ENCODE data around the gene SMG1.
"Not testable (repeated sequence)": the region's sequence is repeated elsewhere in the genome, so short reads cannot be mapped to it uniquely, and the experiment has no call there.

Gene SMG1

DNA sequence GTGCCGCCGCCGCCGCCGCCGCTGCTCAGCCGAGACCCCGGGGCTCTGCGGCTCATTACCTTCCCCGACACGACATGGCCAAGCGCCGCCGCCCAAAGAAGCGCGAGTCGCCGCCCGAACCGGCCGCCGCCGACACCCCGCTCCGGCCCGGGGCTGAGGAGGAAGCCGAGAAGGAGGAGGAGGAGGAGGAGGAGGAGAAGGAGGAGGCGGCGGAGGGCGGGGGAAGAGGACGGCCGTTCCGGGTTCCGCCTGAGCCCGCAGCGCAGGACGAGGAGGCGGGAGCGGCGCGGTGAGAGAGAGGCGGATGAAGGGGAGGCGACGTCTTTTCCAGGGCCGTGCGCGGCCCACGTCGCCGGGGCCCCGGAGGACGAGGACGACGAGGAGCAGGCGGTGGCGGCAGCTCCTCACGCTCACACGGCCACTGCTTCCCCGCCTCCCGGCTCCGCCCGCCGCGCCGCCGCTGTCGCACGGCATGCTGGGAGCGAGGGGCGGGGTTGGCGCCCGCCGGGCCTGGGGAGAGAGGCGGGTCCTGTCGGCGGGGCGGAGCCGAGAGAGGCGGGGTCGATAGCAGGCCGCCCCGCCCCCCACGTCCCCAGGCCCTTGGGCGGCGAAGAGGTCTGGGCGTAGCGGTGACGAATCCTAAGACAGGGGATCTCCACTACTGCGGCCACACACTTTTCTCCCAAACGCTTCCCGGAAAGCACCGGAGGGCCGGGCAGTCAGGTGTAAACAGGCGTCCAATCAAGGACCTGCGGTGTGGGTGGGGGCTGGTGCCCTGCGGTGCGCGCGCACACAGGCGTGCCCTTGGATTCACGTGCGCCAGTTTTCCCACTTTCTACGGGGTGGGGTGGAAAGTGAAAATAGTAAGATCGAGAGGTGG, at the start of gene SMG1:
TSS of gene SMG1 (minus strand) at position 423 of the 880 bp plus-strand sequence. CDS start at position 56, 367 bp downstream.
- Histone ChIP-seq H3K9ac (ENCODE audit: low read length) (peak within 1 kb of the TSS; percentile 71), H2AFZ (ENCODE audit: low read depth, low read length, severe bottlenecking) (peak within 1 kb of the TSS; percentile 75), H3K79me2 (ENCODE audit: insufficient read depth, low read length) (peaks cover 40% of the 10 kb centered on the region), H3K4me3 (ENCODE audit: insufficient read depth, low read length, poor library complexity, severe bottlenecking) (peak within 1 kb of the TSS; percentile 78), H3K27ac (ENCODE audit: low read depth, low read length) (peak within 1 kb of the TSS; percentile 72), H3K4me2 (ENCODE audit: low read depth, low read length, poor library complexity, severe bottlenecking) (peak within 1 kb of the TSS; percentile 89)
- not testable (repeated sequence) for H3K36me3 ChIP-seq (ENCODE audit: low read length); H3K27me3 ChIP-seq (ENCODE audit: low read length); H3K9me2 ChIP-seq (replicated peaks; ENCODE audit: insufficient read depth, low read length); H3K9me3 ChIP-seq (ENCODE audit: insufficient read depth, low read length); H3F3A ChIP-seq (ENCODE audit: insufficient read depth); H4K20me1 ChIP-seq (ENCODE audit: low read depth, low read length)

DNA sequence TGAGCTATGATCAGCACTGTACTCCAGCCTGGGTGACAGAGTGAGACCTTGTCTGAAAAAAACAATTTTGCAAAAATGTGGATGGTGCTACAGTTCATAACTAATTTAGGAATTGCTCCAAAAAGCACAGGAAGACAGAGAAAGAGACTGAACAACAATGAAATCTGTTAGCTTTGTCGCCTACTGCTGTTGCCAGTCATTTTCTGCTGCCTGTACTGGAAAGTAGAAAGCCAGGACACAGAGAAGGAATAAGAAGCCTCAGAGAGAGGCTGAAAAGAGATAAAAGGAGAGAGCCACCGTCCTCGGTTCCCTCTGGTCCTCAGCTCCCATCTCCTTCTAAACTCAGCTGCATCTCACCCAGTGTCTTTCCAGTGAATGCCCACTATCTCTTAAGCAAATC, 48.9 kb upstream of the SMG1 start:
- H3K9ac ChIP-seq (ENCODE audit: low read length), result no peak overlapping the region
- H3K27me3 ChIP-seq (ENCODE audit: low read length), result no peaks in the 10 kb centered on the region
- no peaks in the 10 kb centered on the region for H3K79me2 ChIP-seq (ENCODE audit: insufficient read depth, low read length)
- H3K36me3 ChIP-seq (ENCODE audit: low read length), result no peaks in the 10 kb centered on the region
- no peak overlapping the region for H3K4me3 ChIP-seq (ENCODE audit: insufficient read depth, low read length, poor library complexity, severe bottlenecking)
- TF ChIP-seq EZH2phosphoT487 (conservative IDR thresholded peaks at IDR 0.05; ENCODE audit: low read length), result no peak
- TF ChIP-seq, protein P1, sequence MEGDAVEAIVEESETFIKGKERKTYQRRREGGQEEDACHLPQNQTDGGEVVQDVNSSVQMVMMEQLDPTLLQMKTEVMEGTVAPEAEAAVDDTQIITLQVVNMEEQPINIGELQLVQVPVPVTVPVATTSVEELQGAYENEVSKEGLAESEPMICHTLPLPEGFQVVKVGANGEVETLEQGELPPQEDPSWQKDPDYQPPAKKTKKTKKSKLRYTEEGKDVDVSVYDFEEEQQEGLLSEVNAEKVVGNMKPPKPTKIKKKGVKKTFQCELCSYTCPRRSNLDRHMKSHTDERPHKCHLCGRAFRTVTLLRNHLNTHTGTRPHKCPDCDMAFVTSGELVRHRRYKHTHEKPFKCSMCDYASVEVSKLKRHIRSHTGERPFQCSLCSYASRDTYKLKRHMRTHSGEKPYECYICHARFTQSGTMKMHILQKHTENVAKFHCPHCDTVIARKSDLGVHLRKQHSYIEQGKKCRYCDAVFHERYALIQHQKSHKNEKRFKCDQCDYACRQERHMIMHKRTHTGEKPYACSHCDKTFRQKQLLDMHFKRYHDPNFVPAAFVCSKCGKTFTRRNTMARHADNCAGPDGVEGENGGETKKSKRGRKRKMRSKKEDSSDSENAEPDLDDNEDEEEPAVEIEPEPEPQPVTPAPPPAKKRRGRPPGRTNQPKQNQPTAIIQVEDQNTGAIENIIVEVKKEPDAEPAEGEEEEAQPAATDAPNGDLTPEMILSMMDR (IDR thresholded peaks at IDR 0.05; ENCODE audit: insufficient read depth, low read length, poor library complexity, severe bottlenecking), result no peak
- no peaks in the 10 kb centered on the region for H3F3A ChIP-seq (ENCODE audit: insufficient read depth)
- H3K9me2 ChIP-seq (replicated peaks; ENCODE audit: insufficient read depth, low read length), result no peaks in the 10 kb centered on the region
- no peaks in the 10 kb centered on the region for H3K9me3 ChIP-seq (ENCODE audit: insufficient read depth, low read length)
- no peak overlapping the region for H3K4me2 ChIP-seq (ENCODE audit: low read depth, low read length, poor library complexity, severe bottlenecking)
- no peaks in the 10 kb centered on the region for H4K20me1 ChIP-seq (ENCODE audit: low read depth, low read length)
- H2AFZ ChIP-seq (ENCODE audit: low read depth, low read length, severe bottlenecking), result no peak overlapping the region
- no peak overlapping the region for H3K27ac ChIP-seq (ENCODE audit: low read depth, low read length)

DNA sequence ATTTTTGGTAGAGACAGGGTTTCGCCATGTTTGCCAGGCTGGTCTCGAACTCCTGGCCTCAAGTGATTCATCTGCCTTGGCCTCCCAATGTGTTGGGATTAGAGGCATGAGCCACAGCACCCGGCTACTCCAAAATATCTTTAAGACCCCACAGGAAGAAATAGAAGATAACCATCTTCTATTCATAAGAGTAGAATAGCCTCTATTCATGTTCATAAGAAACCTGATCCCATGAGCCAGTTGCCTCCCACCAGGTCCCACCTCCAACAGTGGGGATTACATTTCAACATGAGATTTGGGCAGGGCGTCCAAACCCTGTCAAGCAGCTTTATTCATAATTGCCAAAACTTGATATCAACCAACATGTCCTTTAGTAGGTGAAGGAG, 43.6 kb upstream of the SMG1 start:
- no peak for TF ChIP-seq EZH2phosphoT487 (conservative IDR thresholded peaks at IDR 0.05; ENCODE audit: low read length)
- TF ChIP-seq, protein P1 (IDR thresholded peaks at IDR 0.05; ENCODE audit: insufficient read depth, low read length, poor library complexity, severe bottlenecking), result no peak
- Histone ChIP-seq H3F3A (ENCODE audit: insufficient read depth) (no peaks in the 10 kb centered on the region), H3K27ac (ENCODE audit: low read depth, low read length) (no peak overlapping the region), H3K36me3 (ENCODE audit: low read length) (no peaks in the 10 kb centered on the region), H3K79me2 (ENCODE audit: insufficient read depth, low read length) (no peaks in the 10 kb centered on the region), H3K27me3 (ENCODE audit: low read length) (no peaks in the 10 kb centered on the region), H3K9ac (ENCODE audit: low read length) (no peak overlapping the region), H2AFZ (ENCODE audit: low read depth, low read length, severe bottlenecking) (no peak overlapping the region), H3K4me3 (ENCODE audit: insufficient read depth, low read length, poor library complexity, severe bottlenecking) (no peak overlapping the region), H3K9me3 (ENCODE audit: insufficient read depth, low read length) (no peaks in the 10 kb centered on the region), H3K4me2 (ENCODE audit: low read depth, low read length, poor library complexity, severe bottlenecking) (no peak overlapping the region), H4K20me1 (ENCODE audit: low read depth, low read length) (no peaks in the 10 kb centered on the region), H3K9me2 (replicated peaks; ENCODE audit: insufficient read depth, low read length) (no peaks in the 10 kb centered on the region)

Data from SU-DHL-6 (cell line).